HepG2 (cell line): ENCODE results near the gene KCTD14. TPM values are rescaled to one million over a fixed set of nuclear protein-coding genes. Genes with fewer than 3 reads are reported as not detected.
A peak's percentile ranks its signal among the peaks of the same experiment; 100 is the strongest.

Experiments
- E2F1 ChIP-seq: sonication (generic); formaldehyde crosslinking; IDR thresholded peaks from 2 replicates; pipeline ENCODE4 v1.5.0; 2020; ENCODE audit warnings: missing genetic modification reagents
- ERF ChIP-seq: IDR thresholded peaks from 2 replicates; pipeline ENCODE4 v1.6.1; 2018; ENCODE audit warnings: missing biosample characterization, missing genetic modification reagents
- HNF4G ChIP-seq, 2 experiments: sonication (generic) in 1 of 2; formaldehyde crosslinking in 1 of 2; IDR thresholded peaks; 2 replicates each; pipeline versions ENCODE4 v1.4.0 to v1.6.1; 2011 to 2020; ENCODE audit warnings: borderline replicate concordance in 2 of 2, low read depth in 2 of 2, mild to moderate bottlenecking in 2 of 2, low read length in 1 of 2, missing genetic modification reagents in 1 of 2, moderate library complexity in 1 of 2
- KMT2B ChIP-seq: IDR thresholded peaks from 2 replicates; pipeline ENCODE4 v1.6.1; 2016; ENCODE audit warnings: missing genetic modification reagents, missing compliant biosample characterization
- NFE2 ChIP-seq: sonication (generic); formaldehyde crosslinking; IDR thresholded peaks from 2 replicates; pipeline ENCODE4 v1.4.0; 2020; ENCODE audit warnings: missing genetic modification reagents
- NKX3-1 ChIP-seq: sonication (generic); formaldehyde crosslinking; IDR thresholded peaks from 2 replicates; pipeline ENCODE4 v1.5.0; 2020; ENCODE audit warnings: missing genetic modification reagents
- ONECUT2 ChIP-seq: sonication (generic); formaldehyde crosslinking; IDR thresholded peaks from 2 replicates; pipeline ENCODE4 v1.4.0; 2020; ENCODE audit warnings: missing genetic modification reagents
- PHF5A ChIP-seq: IDR thresholded peaks from one replicate; pipeline ENCODE4 v1.6.1; 2018; ENCODE audit warnings: low read depth, missing genetic modification reagents; ENCODE audit not compliant: unreplicated experiment
- PRMT3 ChIP-seq: sonication (generic); formaldehyde crosslinking; IDR thresholded peaks from 2 replicates; pipeline ENCODE4 v1.8.1; 2022; ENCODE audit warnings: low read depth, mild to moderate bottlenecking, moderate library complexity, missing genetic modification reagents, borderline replicate concordance
- SP4 ChIP-seq: sonication (generic); formaldehyde crosslinking; IDR thresholded peaks from 2 replicates; pipeline ENCODE4 v1.8.1; 2023; ENCODE audit warnings: mild to moderate bottlenecking, missing genetic modification reagents
- TEAD3 ChIP-seq: optimal IDR thresholded peaks from 2 replicates; pipeline ENCODE3; 2016; ENCODE audit warnings: borderline replicate concordance
- TMF1 ChIP-seq: sonication (generic); formaldehyde crosslinking; IDR thresholded peaks from 2 replicates; pipeline ENCODE4 v1.8.1; 2022; ENCODE audit warnings: low read depth, missing genetic modification reagents
- ZBTB38 ChIP-seq: sonication (generic); formaldehyde crosslinking; IDR thresholded peaks from 2 replicates; pipeline ENCODE4 v1.5.1; 2020; ENCODE audit warnings: mild to moderate bottlenecking, missing genetic modification reagents
- ZFP82 ChIP-seq: sonication (generic); formaldehyde crosslinking; IDR thresholded peaks from 2 replicates; pipeline ENCODE4 v1.5.1; 2020; ENCODE audit warnings: mild to moderate bottlenecking, missing genetic modification reagents, borderline replicate concordance
- ZMAT3 ChIP-seq: sonication (generic); formaldehyde crosslinking; conservative IDR thresholded peaks from 2 replicates; pipeline ENCODE4 v1.7.0; 2021; ENCODE audit warnings: missing genetic modification reagents
- ZNF24 ChIP-seq: fragments of 450-650 bp; IDR thresholded peaks from 2 replicates; pipeline ENCODE4 v1.6.1; 2017; ENCODE audit warnings: antibody characterized with exemption, mild to moderate bottlenecking
- ZNF549 ChIP-seq: sonication (generic); formaldehyde crosslinking; IDR thresholded peaks from 2 replicates; pipeline ENCODE4 v1.5.0; 2020; ENCODE audit warnings: missing genetic modification reagents
- ZNF782 ChIP-seq: sonication (generic); formaldehyde crosslinking; IDR thresholded peaks from 2 replicates; pipeline ENCODE4 v1.4.0; 2020; ENCODE audit warnings: missing genetic modification reagents, mild to moderate bottlenecking, borderline replicate concordance
- ZSCAN30 ChIP-seq: sonication (generic); formaldehyde crosslinking; IDR thresholded peaks from 2 replicates; pipeline ENCODE4 v1.5.0; 2020; ENCODE audit warnings: mild to moderate bottlenecking, missing genetic modification reagents
- polyA plus RNA-seq, 8 experiments: library from polyadenylated mRNA; depleted of rRNA in 3 of 8; stranded (reverse) in 7 of 8; unstranded in 1 of 8; fragments of >200 nt; fragmentation: Illumina TruSeq in 4 of 8; extraction: Trizol in 4 of 8; gene quantifications; 2 replicates each; pipeline versions ENCODE4 v1.2.1 to v1.2.3, GENCODE V29; 2011 to 2016; ENCODE audit warnings: low read depth in 4 of 8, missing spikeins in 1 of 8, mixed read lengths in 1 of 8; ENCODE audit not compliant: insufficient read depth in 1 of 8
- total RNA-seq, 5 experiments: library from RNA; depleted of rRNA; stranded (reverse); fragments of >200 nt; fragmentation: Illumina TruSeq; extraction: Trizol; gene quantifications; 2 replicates each; pipeline ENCODE4 v1.2.3, GENCODE V29; 2016; ENCODE audit warnings: low read depth in 1 of 5
- TF ChIP-seq, protein P1 (sequence below): sonication (generic); formaldehyde crosslinking; IDR thresholded peaks from 2 replicates; pipeline ENCODE4 v1.9.0; 2021; ENCODE audit warnings: mild to moderate bottlenecking, missing genetic modification reagents
- TF ChIP-seq, protein P2 (sequence below): sonication (generic); formaldehyde crosslinking; IDR thresholded peaks from 2 replicates; pipeline ENCODE4 v1.5.0; 2020; ENCODE audit warnings: missing genetic modification reagents

KCTD14 gene
- total and polyA plus RNA-seq, 2 of the 13 experiments (the other 11 are each of a cell fraction or from before 2014, with no cell fraction given), result 10.3 to 15.6 TPM

DNA sequence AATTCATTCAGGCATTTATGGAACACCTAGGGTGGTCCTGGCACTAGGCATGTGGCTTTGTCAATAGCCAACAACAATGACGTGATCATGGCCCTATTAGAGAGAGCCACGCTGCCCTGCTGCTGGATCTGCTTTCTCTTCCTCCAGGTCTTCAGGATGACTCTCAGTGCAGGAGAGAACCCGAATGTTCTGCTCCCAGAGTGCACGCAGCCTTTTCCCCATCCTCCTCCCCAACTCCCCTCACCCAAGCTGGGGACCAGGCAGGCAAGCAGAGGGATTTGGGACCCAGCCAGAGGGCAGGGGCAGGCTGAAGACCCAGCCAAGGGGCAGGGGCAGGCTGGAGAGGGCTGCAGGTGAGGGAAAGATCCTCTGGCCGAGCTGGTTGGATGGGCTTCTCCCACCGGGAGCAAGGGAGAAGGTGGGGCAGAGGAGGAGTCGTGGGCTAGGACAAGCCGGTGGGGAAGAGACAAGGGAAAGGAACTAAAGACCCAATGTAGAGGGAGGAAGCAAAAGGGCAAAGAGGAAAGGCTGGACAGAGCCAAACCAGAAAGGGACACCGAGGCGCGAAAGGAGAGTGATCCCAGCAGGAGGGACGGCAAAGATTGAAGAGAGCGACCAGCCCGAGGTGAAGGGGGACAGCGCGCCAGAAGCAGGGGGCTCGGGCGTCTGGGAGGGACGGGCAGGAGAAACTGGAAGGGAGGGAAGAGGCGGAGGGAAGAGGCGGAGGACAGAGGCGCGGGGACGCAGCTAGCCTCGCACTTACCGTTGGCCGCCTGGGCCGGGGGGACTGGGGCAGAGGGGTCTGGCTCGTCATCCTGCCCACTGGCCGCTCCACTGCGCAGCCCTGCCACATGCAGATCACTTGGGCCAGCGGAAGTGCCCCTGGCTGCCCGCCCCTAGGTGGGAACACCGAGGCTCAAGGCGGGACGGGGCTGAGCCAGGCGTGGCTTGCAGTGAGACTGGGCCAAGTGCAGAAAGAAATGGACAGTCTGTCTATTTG is at the start of gene KCTD14 (continued):
- TF ChIP-seq ZNF782 (CRISPR knock-in tag), result 0 out of 2 replicates have a peak, but pooled peaks have one; percentile 37
- TF ChIP-seq ZBTB38 (CRISPR knock-in tag), result peak; percentile 71; the same call in 1 of the 2 replicates
- no peak for TF ChIP-seq HNF4G (IDR thresholded peaks at IDR 0.05; ENCODE audit: borderline replicate concordance, low read depth, low read length)
- no peak for TF ChIP-seq HNF4G (CRISPR knock-in tag; IDR thresholded peaks at IDR 0.05; ENCODE audit: borderline replicate concordance, low read depth)
- peak; percentile 62; the same call in 1 of the 2 replicates for TF ChIP-seq KMT2B (CRISPR knock-in tag)
- no peak for TF ChIP-seq E2F1
- peak; percentile 80 for TF ChIP-seq ERF (CRISPR knock-in tag)
- TF ChIP-seq PRMT3 (CRISPR knock-in tag), result no peak
- peak; percentile 38 for TF ChIP-seq TEAD3
- TF ChIP-seq PHF5A (CRISPR knock-in tag), result no peak
- no peak for TF ChIP-seq ZFP82 (CRISPR knock-in tag)
- TF ChIP-seq NKX3-1 (CRISPR knock-in tag), result 0 out of 2 replicates have a peak, but pooled peaks have one; percentile 37
- TF ChIP-seq ZNF24, result no peak
- TF ChIP-seq, protein P1, sequence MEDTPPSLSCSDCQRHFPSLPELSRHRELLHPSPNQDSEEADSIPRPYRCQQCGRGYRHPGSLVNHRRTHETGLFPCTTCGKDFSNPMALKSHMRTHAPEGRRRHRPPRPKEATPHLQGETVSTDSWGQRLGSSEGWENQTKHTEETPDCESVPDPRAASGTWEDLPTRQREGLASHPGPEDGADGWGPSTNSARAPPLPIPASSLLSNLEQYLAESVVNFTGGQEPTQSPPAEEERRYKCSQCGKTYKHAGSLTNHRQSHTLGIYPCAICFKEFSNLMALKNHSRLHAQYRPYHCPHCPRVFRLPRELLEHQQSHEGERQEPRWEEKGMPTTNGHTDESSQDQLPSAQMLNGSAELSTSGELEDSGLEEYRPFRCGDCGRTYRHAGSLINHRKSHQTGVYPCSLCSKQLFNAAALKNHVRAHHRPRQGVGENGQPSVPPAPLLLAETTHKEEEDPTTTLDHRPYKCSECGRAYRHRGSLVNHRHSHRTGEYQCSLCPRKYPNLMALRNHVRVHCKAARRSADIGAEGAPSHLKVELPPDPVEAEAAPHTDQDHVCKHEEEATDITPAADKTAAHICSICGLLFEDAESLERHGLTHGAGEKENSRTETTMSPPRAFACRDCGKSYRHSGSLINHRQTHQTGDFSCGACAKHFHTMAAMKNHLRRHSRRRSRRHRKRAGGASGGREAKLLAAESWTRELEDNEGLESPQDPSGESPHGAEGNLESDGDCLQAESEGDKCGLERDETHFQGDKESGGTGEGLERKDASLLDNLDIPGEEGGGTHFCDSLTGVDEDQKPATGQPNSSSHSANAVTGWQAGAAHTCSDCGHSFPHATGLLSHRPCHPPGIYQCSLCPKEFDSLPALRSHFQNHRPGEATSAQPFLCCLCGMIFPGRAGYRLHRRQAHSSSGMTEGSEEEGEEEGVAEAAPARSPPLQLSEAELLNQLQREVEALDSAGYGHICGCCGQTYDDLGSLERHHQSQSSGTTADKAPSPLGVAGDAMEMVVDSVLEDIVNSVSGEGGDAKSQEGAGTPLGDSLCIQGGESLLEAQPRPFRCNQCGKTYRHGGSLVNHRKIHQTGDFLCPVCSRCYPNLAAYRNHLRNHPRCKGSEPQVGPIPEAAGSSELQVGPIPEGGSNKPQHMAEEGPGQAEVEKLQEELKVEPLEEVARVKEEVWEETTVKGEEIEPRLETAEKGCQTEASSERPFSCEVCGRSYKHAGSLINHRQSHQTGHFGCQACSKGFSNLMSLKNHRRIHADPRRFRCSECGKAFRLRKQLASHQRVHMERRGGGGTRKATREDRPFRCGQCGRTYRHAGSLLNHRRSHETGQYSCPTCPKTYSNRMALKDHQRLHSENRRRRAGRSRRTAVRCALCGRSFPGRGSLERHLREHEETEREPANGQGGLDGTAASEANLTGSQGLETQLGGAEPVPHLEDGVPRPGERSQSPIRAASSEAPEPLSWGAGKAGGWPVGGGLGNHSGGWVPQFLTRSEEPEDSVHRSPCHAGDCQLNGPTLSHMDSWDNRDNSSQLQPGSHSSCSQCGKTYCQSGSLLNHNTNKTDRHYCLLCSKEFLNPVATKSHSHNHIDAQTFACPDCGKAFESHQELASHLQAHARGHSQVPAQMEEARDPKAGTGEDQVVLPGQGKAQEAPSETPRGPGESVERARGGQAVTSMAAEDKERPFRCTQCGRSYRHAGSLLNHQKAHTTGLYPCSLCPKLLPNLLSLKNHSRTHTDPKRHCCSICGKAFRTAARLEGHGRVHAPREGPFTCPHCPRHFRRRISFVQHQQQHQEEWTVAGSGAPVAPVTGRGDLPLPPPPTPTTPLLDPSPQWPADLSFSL (CRISPR knock-in tag), result no peak
- peak; percentile 45 for TF ChIP-seq SP4 (CRISPR knock-in tag)
- TF ChIP-seq ONECUT2 (CRISPR knock-in tag), result no peak
- TF ChIP-seq ZSCAN30 (CRISPR knock-in tag), result no peak
- no peak for TF ChIP-seq NFE2 (CRISPR knock-in tag)
- TF ChIP-seq, protein P2, sequence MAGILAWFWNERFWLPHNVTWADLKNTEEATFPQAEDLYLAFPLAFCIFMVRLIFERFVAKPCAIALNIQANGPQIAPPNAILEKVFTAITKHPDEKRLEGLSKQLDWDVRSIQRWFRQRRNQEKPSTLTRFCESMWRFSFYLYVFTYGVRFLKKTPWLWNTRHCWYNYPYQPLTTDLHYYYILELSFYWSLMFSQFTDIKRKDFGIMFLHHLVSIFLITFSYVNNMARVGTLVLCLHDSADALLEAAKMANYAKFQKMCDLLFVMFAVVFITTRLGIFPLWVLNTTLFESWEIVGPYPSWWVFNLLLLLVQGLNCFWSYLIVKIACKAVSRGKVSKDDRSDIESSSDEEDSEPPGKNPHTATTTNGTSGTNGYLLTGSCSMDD (CRISPR knock-in tag), result no peak
- TF ChIP-seq ZMAT3, result 0 out of 2 replicates have a peak, but pooled peaks have one; percentile 28
- no peak for TF ChIP-seq TMF1 (CRISPR knock-in tag)
- no peak for TF ChIP-seq ZNF549
